Tibial nerve (tissue), 4 donors: ENCODE results near the gene DPP3.

Experiments
- EP300 ChIP-seq, 2 donors: sonication (generic); formaldehyde crosslinking; IDR thresholded peaks; one replicate each; pipeline ENCODE4 v1.6.1; 2017; ENCODE audit warnings: antibody characterized with exemption in 2 of 2, mild to moderate bottlenecking in 1 of 2
- POLR2A ChIP-seq, 2 donors: fragments of 450-650 bp; IDR thresholded peaks; one replicate each; pipeline ENCODE4 v1.6.1; 2017; ENCODE audit warnings: antibody characterized with exemption in 2 of 2, mild to moderate bottlenecking in 2 of 2, moderate library complexity in 2 of 2
- TF ChIP-seq, protein P1 (sequence below), 5 experiments: fragments of 200-600 bp in 3 of 5; fragments of 450-650 bp in 2 of 5; sonication (generic) in 3 of 5; IDR thresholded peaks; one replicate each; pipeline ENCODE4 v1.5.1; 2016 to 2019; ENCODE audit warnings: antibody characterized with exemption in 5 of 5, mild to moderate bottlenecking in 3 of 5, moderate library complexity in 2 of 5

DNA sequence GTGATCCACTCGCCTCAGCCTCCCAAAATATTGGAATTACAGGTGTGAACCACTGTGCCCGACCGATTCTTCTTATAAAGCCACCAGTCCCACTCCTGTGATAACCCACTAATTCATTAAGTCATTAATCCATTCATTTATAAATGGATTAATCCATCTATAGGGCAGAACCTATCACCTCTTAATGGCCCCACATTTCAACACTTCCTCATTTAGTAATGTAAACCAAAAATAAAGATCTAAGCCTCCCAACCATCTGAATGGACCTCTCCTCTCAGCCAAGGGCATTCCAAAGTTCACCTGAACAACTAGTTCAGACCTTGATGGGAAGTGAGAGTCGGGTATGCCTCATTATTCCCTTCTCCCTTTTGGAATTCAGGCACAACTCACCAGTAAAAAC is 31.7 kb upstream of the DPP3 start:
- TF ChIP-seq, protein P1, sequence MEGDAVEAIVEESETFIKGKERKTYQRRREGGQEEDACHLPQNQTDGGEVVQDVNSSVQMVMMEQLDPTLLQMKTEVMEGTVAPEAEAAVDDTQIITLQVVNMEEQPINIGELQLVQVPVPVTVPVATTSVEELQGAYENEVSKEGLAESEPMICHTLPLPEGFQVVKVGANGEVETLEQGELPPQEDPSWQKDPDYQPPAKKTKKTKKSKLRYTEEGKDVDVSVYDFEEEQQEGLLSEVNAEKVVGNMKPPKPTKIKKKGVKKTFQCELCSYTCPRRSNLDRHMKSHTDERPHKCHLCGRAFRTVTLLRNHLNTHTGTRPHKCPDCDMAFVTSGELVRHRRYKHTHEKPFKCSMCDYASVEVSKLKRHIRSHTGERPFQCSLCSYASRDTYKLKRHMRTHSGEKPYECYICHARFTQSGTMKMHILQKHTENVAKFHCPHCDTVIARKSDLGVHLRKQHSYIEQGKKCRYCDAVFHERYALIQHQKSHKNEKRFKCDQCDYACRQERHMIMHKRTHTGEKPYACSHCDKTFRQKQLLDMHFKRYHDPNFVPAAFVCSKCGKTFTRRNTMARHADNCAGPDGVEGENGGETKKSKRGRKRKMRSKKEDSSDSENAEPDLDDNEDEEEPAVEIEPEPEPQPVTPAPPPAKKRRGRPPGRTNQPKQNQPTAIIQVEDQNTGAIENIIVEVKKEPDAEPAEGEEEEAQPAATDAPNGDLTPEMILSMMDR (IDR thresholded peaks at IDR 0.05): no peak
- TF ChIP-seq POLR2A (IDR thresholded peaks at IDR 0.05) (no peak), EP300 (IDR thresholded peaks at IDR 0.05) (no peak)
